ENCODE measurements around the gene HAO2.

DNA sequence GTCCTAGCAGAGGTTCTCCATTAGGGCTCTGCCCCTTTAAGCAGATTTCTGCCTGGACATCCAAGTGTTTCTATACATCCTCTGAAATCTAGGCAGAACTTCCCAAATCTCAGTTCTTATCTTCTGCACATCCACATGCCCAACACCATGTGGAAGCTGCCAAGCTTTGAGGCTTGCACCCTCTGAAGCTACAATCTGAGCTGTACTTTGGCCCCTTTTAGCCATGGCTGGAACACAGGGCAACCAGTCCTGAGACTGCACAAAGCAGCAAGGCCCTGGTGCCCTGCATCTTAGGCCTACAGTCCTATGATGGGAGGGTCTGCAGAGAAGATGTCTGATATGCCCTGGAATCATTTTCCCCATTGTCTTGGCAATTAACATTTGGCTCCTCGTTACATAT lies 8.0 kb downstream of the HAO2 start:
- TF ChIP-seq ZNF565 (CRISPR knock-in tag; conservative IDR thresholded peaks at IDR 0.05; ENCODE audit: low read depth) (no peak), ZNF70 (CRISPR knock-in tag; IDR thresholded peaks at IDR 0.05) (no peak), PPARA (CRISPR knock-in tag; IDR thresholded peaks at IDR 0.05; ENCODE audit: borderline replicate concordance) (no peak), ARNTL (CRISPR knock-in tag; IDR thresholded peaks at IDR 0.05; ENCODE audit: borderline replicate concordance, low read depth) (no peak)

All from SK-N-SH treated with all-trans-retinoic acid at 6 μM for 48 hours (cell line).